K562 (cell line): ENCODE data around the gene LRIT1. TPM values are rescaled to one million over a fixed set of nuclear protein-coding genes. Genes with fewer than 3 reads are reported as not detected.

Experiments
- ATAC-seq: fragments of 200-7000 bp; cut with Tn5 transposase; 3 replicates; pipeline ENCODE4 v1.9.1; 2020; ENCODE audit warnings: moderate library complexity
- BruUV-seq: library from RNA; stranded (reverse); fragments of 400-500 nt; replicated peaks from 2 replicates; lab custom pipeline; 2021; lab: Mats Ljungman, UMichigan
- CTCF ChIA-PET: fragments of 300-600 bp; formaldehyde crosslinking; extraction: SDS; loops from one replicate; lab custom pipeline; 2021; ENCODE audit warnings: low intra/inter-chr PET ratio; lab: Yijun Ruan, JAX
- POLR2A ChIA-PET: fragments of 300-600, 350-650 bp; sonication (Branson Sonifier 250); formaldehyde crosslinking; extraction: SDS; loops from one replicate; lab custom pipeline; 2021; ENCODE audit warnings: antibody characterized with exemption, inconsistent platforms; lab: Yijun Ruan, JAX
- DNase-seq, 4 experiments: peaks; one replicate each; pipeline versions ENCODE4 v3.0.0 to v3.0.0-alpha.2; 2011 to 2018; ENCODE audit warnings: low spot score in 3 of 4, mixed read lengths in 3 of 4; ENCODE audit errors: extremely low read depth in 1 of 4
- FAIRE-seq: peaks from 2 replicates; lab custom pipeline; 2011; peaks lifted over from hg19 to GRCh38; lab: Jason Lieb, UNC
- H2AFZ ChIP-seq: 2 replicates; pipeline ENCODE4 v1.6.0; 2011; ENCODE audit warnings: low read depth, low read length, control low read depth, inconsistent platforms
- H3K27ac ChIP-seq: fragments of 200-600 bp; 3 replicates; pipeline ENCODE4 v1.8.0; 2011; ENCODE audit warnings: low read depth, mild to moderate bottlenecking, control low read depth, inconsistent platforms, low read length, moderate library complexity, mixed read lengths; ENCODE audit errors: extremely low read depth
- H3K27me3 ChIP-seq, 2 experiments: fragments of 300-600 bp in 1 of 2; 2 replicates in 1 of 2; 3 replicates in 1 of 2; pipeline versions ENCODE4 v1.6.0 to v1.8.0; 2011; ENCODE audit warnings: inconsistent platforms in 2 of 2, low read length in 2 of 2, mild to moderate bottlenecking in 1 of 2, mixed read lengths in 1 of 2, moderate library complexity in 1 of 2; ENCODE audit not compliant: control insufficient read depth in 2 of 2, insufficient read depth in 2 of 2
- H3K36me3 ChIP-seq: fragments of 300-600 bp; 3 replicates; pipeline ENCODE4 v1.8.0; 2011; ENCODE audit warnings: mild to moderate bottlenecking, low read length, inconsistent platforms; ENCODE audit not compliant: control insufficient read depth, insufficient read depth
- H3K4me1 ChIP-seq, 2 experiments: fragments of 200-600 bp in 1 of 2; replicated peaks in 1 of 2; 2 replicates in 1 of 2; 3 replicates in 1 of 2; pipeline versions ENCODE4 v1.5.1 to v1.8.0; 2011; ENCODE audit warnings: inconsistent platforms in 2 of 2, low read length in 2 of 2, mild to moderate bottlenecking in 1 of 2, mixed read lengths in 1 of 2, moderate library complexity in 1 of 2; ENCODE audit not compliant: control insufficient read depth in 2 of 2, insufficient read depth in 2 of 2
- H3K4me2 ChIP-seq: 2 replicates; pipeline ENCODE4 v1.6.1; 2011; ENCODE audit warnings: low read length, control low read depth, inconsistent platforms, mixed read lengths; ENCODE audit not compliant: insufficient read depth
- H3K4me3 ChIP-seq: fragments of 200-600 bp; sonication (generic), shearing (Covaris generic); 2 replicates; pipeline ENCODE4 v1.5.1; 2016; ENCODE audit warnings: control low read depth, inconsistent platforms
- H3K79me2 ChIP-seq: fragments of 200-600 bp; 3 replicates; pipeline ENCODE4 v1.8.0; 2011; ENCODE audit warnings: low read length, inconsistent platforms; ENCODE audit not compliant: control insufficient read depth, insufficient read depth
- H3K9ac ChIP-seq, 2 experiments: 2 replicates each; pipeline versions ENCODE4 v1.6.0 to v1.6.1; 2011; ENCODE audit warnings: low read depth in 2 of 2, low read length in 2 of 2, control low read depth in 1 of 2, inconsistent platforms in 1 of 2, mild to moderate bottlenecking in 1 of 2, mixed read lengths in 1 of 2; ENCODE audit not compliant: insufficient read depth in 1 of 2
- H3K9me1 ChIP-seq: one replicate; pipeline ENCODE4 v1.6.0; 2011; ENCODE audit warnings: inconsistent platforms, mild to moderate bottlenecking, low read length, moderate library complexity; ENCODE audit not compliant: control insufficient read depth, insufficient read depth
- H3K9me3 ChIP-seq: replicated peaks from 2 replicates; pipeline ENCODE4 v1.5.1; 2011; ENCODE audit warnings: low read depth, low read length, inconsistent platforms; ENCODE audit not compliant: control insufficient read depth, insufficient read depth
- H4K20me1 ChIP-seq: replicated peaks from 2 replicates; pipeline ENCODE4 v1.6.1; 2011; ENCODE audit warnings: low read length, inconsistent platforms, mixed read lengths; ENCODE audit not compliant: control insufficient read depth, insufficient read depth
- FIP1L1 ChIP-seq: fragments of 200-400 bp; formaldehyde crosslinking; IDR thresholded peaks from 2 replicates; pipeline ENCODE4 v1.6.1; 2018; ENCODE audit warnings: mild to moderate bottlenecking, low read depth, low read length; ENCODE audit not compliant: poor library complexity, severe bottlenecking
- NR2C1 ChIP-seq, 2 experiments: fragments of 450-650 bp; IDR thresholded peaks; 2 replicates each; pipeline ENCODE4 v1.6.1; 2017; ENCODE audit warnings: mild to moderate bottlenecking in 2 of 2, antibody characterized with exemption in 1 of 2, inconsistent platforms in 1 of 2, missing compliant biosample characterization in 1 of 2, missing genetic modification characterization in 1 of 2
- RBFOX2 ChIP-seq: fragments of 200-400 bp; formaldehyde crosslinking; IDR thresholded peaks from 2 replicates; pipeline ENCODE4 v1.6.1; 2017; ENCODE audit warnings: low read depth, mild to moderate bottlenecking, low read length, moderate library complexity
- WGBS: fragments of 100-300 bp; shearing (Covaris generic); methylation state at CpG from one replicate; pipeline ENCODE4 v1.1.6; 2016; ENCODE audit warnings: low coverage, mixed read lengths; ENCODE audit not compliant: insufficient coverage; ENCODE audit errors: missing lambda C conversion rate; 5-methylcytosine and 5-hydroxymethylcytosine counted together
- in situ Hi-C: fragments of 300-500 bp; cut with MboI; formaldehyde crosslinking; loops from 4 replicates; pipeline ENCODE4 v1.15.0; 2018; ENCODE audit warnings: inconsistent platforms, mixed read lengths
- intact Hi-C: fragments of 100-400 bp; cut with micrococcal nuclease; formaldehyde crosslinking; loops from 2 replicates; pipeline ENCODE4 v1.14.2; 2022
- polyA plus RNA-seq, 8 experiments: library from polyadenylated mRNA; depleted of rRNA in 4 of 8; stranded (reverse) in 5 of 8; unstranded in 3 of 8; fragments of >200 nt; fragmentation: Nextera tagmentation in 2 of 8; fragmentation: Illumina TruSeq in 1 of 8; extraction: Ambion mirVana in 2 of 8; extraction: Trizol in 1 of 8; gene quantifications; 2 replicates each; pipeline versions ENCODE4 v1.2.1 to v1.2.3, GENCODE V29; 2011 to 2014; ENCODE audit warnings: inconsistent platforms in 1 of 8, missing spikeins in 1 of 8
- total RNA-seq, 7 experiments: library from RNA; depleted of rRNA in 6 of 7; stranded (reverse); fragments of >200 nt in 6 of 7; fragmentation: Illumina TruSeq in 2 of 7; extraction: Trizol in 2 of 7; gene quantifications; 2 replicates each; pipeline versions ENCODE4 v1.2.1 to v1.2.3, GENCODE V29; 2011 to 2021; ENCODE audit warnings: low replicate concordance in 1 of 7
- TF ChIP-seq, protein P1 (sequence below): fragments of 450-650 bp; IDR thresholded peaks from 2 replicates; pipeline ENCODE4 v1.6.1; 2018; ENCODE audit not compliant: partially characterized antibody

Gene LRIT1
- total and polyA plus RNA-seq, 9 of the 15 experiments (the other 6 are each of a cell fraction or from before 2014, with no cell fraction given) = not detected

DNA sequence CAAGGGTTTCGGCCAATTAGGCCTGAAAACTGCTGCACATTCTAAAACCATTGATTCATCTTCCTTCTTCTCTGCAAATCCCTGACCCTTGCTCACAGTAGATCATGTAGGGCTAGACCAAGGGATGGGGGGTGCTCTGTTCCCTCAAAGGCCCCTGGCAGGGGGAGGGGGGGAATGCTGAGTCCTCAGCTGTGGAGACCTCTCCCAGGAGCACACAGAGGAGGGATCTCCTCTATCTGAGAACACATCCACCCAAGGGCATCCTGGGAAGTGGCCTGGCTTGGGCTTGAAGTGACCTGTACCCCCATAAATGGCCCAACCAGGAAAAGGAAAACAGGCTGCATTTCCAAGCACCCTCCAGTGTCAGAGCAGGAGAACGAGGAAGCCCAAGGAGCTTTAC lies 48.0 kb downstream of the LRIT1 start:
- Histone ChIP-seq H3K4me3 (no peak overlapping the region), H4K20me1 (peaks cover 6% of the 10 kb centered on the region; the same call in 1 of the 2 replicates), H3K9me3 (no peaks in the 10 kb centered on the region), H3K36me3 (no peaks in the 10 kb centered on the region), H2AFZ (no peak overlapping the region), H3K27ac (no peak overlapping the region), H3K4me1 (peaks cover 0 to 16% of the 10 kb centered on the region in 2 experiments; a peak in 3 of 5 replicates), H3K4me2 (no peak overlapping the region), H3K9ac (no peak overlapping the region), H3K27me3 (peaks cover 38 to 86% of the 10 kb centered on the region in 2 experiments), H3K9me1 (no peaks in the 10 kb centered on the region), H3K79me2 (no peaks in the 10 kb centered on the region)
- DNase-seq (no peak), ATAC-seq (no peak), FAIRE-seq (no peak)
- TF ChIP-seq FIP1L1 = no peak
- TF ChIP-seq RBFOX2 = no peak
- TF ChIP-seq NR2C1 (IDR thresholded peaks at IDR 0.05) = no peak
- TF ChIP-seq NR2C1 (tag; IDR thresholded peaks at IDR 0.05) = no peak
- TF ChIP-seq, protein P1, sequence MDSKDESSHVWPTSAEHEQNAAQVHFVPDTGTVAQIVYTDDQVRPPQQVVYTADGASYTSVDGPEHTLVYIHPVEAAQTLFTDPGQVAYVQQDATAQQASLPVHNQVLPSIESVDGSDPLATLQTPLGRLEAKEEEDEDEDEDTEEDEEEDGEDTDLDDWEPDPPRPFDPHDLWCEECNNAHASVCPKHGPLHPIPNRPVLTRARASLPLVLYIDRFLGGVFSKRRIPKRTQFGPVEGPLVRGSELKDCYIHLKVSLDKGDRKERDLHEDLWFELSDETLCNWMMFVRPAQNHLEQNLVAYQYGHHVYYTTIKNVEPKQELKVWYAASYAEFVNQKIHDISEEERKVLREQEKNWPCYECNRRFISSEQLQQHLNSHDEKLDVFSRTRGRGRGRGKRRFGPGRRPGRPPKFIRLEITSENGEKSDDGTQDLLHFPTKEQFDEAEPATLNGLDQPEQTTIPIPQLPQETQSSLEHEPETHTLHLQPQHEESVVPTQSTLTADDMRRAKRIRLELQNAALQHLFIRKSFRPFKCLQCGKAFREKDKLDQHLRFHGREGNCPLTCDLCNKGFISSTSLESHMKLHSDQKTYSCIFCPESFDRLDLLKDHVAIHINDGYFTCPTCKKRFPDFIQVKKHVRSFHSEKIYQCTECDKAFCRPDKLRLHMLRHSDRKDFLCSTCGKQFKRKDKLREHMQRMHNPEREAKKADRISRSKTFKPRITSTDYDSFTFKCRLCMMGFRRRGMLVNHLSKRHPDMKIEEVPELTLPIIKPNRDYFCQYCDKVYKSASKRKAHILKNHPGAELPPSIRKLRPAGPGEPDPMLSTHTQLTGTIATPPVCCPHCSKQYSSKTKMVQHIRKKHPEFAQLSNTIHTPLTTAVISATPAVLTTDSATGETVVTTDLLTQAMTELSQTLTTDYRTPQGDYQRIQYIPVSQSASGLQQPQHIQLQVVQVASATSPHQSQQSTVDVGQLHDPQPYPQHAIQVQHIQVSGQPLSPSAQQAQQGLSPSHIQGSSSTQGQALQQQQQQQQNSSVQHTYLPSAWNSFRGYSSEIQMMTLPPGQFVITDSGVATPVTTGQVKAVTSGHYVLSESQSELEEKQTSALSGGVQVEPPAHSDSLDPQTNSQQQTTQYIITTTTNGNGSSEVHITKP = peak; percentile 88
- 10% methylated on average over 2 of the region's 2 CpGs for WGBS
- in situ Hi-C loops (no loop called here), intact Hi-C loops (no loop called here)
- POLR2A ChIA-PET = interaction anchor here (1.0 to 2.1 kb wide), 3 partner anchors 9 to 37 kb away, joined by 3 to 5 read pairs (median 4); no protein-coding TSS in a partner anchor
- BruUV-seq = no TSS peak
- CTCF ChIA-PET = no interaction called here
